ENCODE data around the gene TLK2.
"Not testable (repeated sequence)": the region's sequence is repeated elsewhere in the genome, so short reads cannot be mapped to it uniquely, and the experiment has no call there.

Gene TLK2

DNA sequence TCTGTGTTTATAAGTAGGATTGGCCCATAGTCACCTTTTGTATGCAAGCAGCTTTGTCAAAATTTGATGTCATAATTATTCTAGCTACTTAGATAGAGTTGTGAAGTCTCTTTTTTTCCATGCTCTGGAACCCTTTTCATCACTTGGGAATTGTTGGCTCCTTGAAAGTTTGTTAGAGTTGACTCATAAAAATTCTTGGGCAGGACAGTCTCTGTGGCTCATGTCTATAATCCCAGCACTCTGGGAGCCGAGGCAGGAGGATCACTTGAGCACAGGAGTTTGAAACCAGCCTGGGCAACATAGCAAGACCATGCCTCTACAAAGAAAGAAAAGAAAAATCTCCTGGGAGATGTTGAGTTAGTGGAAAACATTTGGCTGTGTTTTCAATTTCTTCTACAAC is 103.1 kb downstream of the TLK2 start:
- DNase-seq (no peak), ATAC-seq (ENCODE audit: insufficient read depth, low read depth) (no peak)
- no peaks in the 10 kb centered on the region for H3K27me3 ChIP-seq (ENCODE audit: insufficient read depth, low read length, poor library complexity)
- H3K27ac ChIP-seq (ENCODE audit: low read length), result no peak overlapping the region
- TF ChIP-seq, protein P1, sequence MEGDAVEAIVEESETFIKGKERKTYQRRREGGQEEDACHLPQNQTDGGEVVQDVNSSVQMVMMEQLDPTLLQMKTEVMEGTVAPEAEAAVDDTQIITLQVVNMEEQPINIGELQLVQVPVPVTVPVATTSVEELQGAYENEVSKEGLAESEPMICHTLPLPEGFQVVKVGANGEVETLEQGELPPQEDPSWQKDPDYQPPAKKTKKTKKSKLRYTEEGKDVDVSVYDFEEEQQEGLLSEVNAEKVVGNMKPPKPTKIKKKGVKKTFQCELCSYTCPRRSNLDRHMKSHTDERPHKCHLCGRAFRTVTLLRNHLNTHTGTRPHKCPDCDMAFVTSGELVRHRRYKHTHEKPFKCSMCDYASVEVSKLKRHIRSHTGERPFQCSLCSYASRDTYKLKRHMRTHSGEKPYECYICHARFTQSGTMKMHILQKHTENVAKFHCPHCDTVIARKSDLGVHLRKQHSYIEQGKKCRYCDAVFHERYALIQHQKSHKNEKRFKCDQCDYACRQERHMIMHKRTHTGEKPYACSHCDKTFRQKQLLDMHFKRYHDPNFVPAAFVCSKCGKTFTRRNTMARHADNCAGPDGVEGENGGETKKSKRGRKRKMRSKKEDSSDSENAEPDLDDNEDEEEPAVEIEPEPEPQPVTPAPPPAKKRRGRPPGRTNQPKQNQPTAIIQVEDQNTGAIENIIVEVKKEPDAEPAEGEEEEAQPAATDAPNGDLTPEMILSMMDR (IDR thresholded peaks at IDR 0.05; ENCODE audit: borderline replicate concordance, extremely low read depth, low read length, poor library complexity, severe bottlenecking), result no peak
- H3K9ac ChIP-seq (ENCODE audit: low read depth, low read length), result no peak overlapping the region
- H3K36me3 ChIP-seq (ENCODE audit: insufficient read depth, low read length), result peaks cover 67% of the 10 kb centered on the region
- no peaks in the 10 kb centered on the region for H4K20me1 ChIP-seq (ENCODE audit: insufficient read depth, low read length)
- H3K4me2 ChIP-seq (ENCODE audit: insufficient read depth, low read length), result no peak overlapping the region
- H3K4me3 ChIP-seq (ENCODE audit: low read depth in 1 of 2, low read length in 2 of 2), result no peak overlapping the region
- H3K9me3 ChIP-seq (ENCODE audit: insufficient read depth, low read length, severe bottlenecking), result no peaks in the 10 kb centered on the region
- no peaks in the 10 kb centered on the region for H3K4me1 ChIP-seq (ENCODE audit: insufficient read depth, low read length)
- no peaks in the 10 kb centered on the region for H3K79me2 ChIP-seq (ENCODE audit: insufficient read depth, low read length)
- no peak overlapping the region for H2AFZ ChIP-seq (ENCODE audit: low read depth, low read length)

DNA sequence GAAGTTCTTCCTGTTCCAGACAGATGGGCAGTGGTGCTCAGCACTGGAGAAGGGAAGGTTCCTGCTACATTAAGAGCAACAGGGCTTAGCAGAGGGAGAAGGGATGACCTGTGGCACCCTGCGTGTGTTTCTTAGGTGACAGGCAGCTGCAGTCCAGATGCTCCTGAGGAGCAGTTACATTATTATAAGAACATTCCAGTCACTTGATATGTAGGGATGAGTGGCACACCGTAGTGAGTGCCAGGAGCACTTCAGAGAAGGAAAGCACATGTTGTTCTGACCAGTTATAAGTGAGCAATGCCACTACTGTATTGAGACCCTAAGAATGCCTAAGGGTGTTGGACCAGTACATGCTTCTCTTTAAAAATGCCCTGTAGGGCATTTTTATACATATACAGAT is 108.9 kb downstream of the TLK2 start:
- H3K9ac ChIP-seq (ENCODE audit: low read depth, low read length), result no peak overlapping the region
- no peaks in the 10 kb centered on the region for H3K27me3 ChIP-seq (ENCODE audit: insufficient read depth, low read length, poor library complexity)
- no peak overlapping the region for H2AFZ ChIP-seq (ENCODE audit: low read depth, low read length)
- H3K9me3 ChIP-seq (ENCODE audit: insufficient read depth, low read length, severe bottlenecking), result no peaks in the 10 kb centered on the region
- no peak overlapping the region for H3K4me2 ChIP-seq (ENCODE audit: insufficient read depth, low read length)
- TF ChIP-seq, protein P1 (IDR thresholded peaks at IDR 0.05; ENCODE audit: borderline replicate concordance, extremely low read depth, low read length, poor library complexity, severe bottlenecking), result no peak
- TF ChIP-seq EZH2 (IDR thresholded peaks at IDR 0.05; ENCODE audit: borderline replicate concordance, low read depth, low read length, severe bottlenecking), result no peak
- ATAC-seq (ENCODE audit: insufficient read depth, low read depth) (no peak), DNase-seq (no peak)
- no peaks in the 10 kb centered on the region for H3K4me1 ChIP-seq (ENCODE audit: insufficient read depth, low read length)
- H3K27ac ChIP-seq (ENCODE audit: low read length), result no peak overlapping the region
- H4K20me1 ChIP-seq (ENCODE audit: insufficient read depth, low read length), result no peaks in the 10 kb centered on the region
- no peaks in the 10 kb centered on the region for H3K79me2 ChIP-seq (ENCODE audit: insufficient read depth, low read length)
- peaks cover 68% of the 10 kb centered on the region for H3K36me3 ChIP-seq (ENCODE audit: insufficient read depth, low read length)
- no peak overlapping the region for H3K4me3 ChIP-seq (ENCODE audit: low read depth in 1 of 2, low read length in 2 of 2)

DNA sequence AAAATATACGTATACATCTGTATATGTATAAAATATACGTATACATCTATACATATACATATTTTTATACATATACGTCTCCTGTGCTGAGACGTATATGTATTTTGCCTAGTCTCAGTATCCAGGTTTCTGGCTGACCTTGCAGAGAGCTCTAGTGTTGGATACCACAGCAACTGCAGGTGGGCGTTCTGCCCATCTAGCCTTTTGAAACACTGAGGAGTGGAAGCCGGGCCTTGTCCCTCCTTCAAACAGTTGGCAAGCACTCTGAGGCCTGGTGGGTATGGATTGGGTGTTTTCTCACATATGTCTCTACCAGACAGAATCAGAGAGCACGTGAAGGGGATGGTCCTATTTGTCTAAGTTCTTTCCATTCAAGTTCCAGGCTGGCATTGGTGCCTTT is 109.5 kb downstream of the TLK2 start:
- Histone ChIP-seq H3K79me2 (ENCODE audit: insufficient read depth, low read length) (no peaks in the 10 kb centered on the region), H3K4me3 (ENCODE audit: low read depth in 1 of 2, low read length in 2 of 2) (no peak overlapping the region), H2AFZ (ENCODE audit: low read depth, low read length) (no peak overlapping the region), H3K36me3 (ENCODE audit: insufficient read depth, low read length) (peaks cover 67% of the 10 kb centered on the region), H3K27ac (ENCODE audit: low read length) (no peak overlapping the region), H3K9ac (ENCODE audit: low read depth, low read length) (no peak overlapping the region), H3K9me3 (ENCODE audit: insufficient read depth, low read length, severe bottlenecking) (no peaks in the 10 kb centered on the region), H3K4me2 (ENCODE audit: insufficient read depth, low read length) (no peak overlapping the region), H3K4me1 (ENCODE audit: insufficient read depth, low read length) (no peaks in the 10 kb centered on the region), H3K27me3 (ENCODE audit: insufficient read depth, low read length, poor library complexity) (no peaks in the 10 kb centered on the region), H4K20me1 (ENCODE audit: insufficient read depth, low read length) (no peaks in the 10 kb centered on the region)
- no peak for TF ChIP-seq EZH2 (IDR thresholded peaks at IDR 0.05; ENCODE audit: borderline replicate concordance, low read depth, low read length, severe bottlenecking)
- TF ChIP-seq, protein P1 (IDR thresholded peaks at IDR 0.05; ENCODE audit: borderline replicate concordance, extremely low read depth, low read length, poor library complexity, severe bottlenecking), result no peak
- DNase-seq, result no peak
- no peak for ATAC-seq (ENCODE audit: insufficient read depth, low read depth)

DNA sequence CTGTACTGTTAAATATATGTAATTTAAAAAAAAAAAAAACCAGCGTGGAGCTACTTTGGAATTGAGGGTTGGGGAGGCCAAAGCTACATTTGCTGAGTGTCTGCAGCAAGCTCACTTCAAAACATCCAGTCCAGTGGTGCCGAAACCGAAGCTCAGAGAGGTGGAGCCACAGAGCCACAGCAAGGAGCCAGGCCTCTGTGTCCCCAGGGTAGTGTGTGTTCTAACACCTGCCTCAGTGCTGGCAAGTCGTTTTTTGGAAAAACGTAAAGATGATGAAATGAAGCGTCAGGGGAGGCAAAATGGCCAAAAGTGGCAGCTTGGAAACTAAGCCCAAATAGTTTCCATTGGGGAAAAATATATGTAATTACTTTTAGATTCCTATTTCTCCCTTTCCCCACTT is 112.7 kb downstream of the TLK2 start:
- Histone ChIP-seq H3K9me3 (ENCODE audit: insufficient read depth, low read length, severe bottlenecking) (peaks cover 2% of the 10 kb centered on the region), H3K4me3 (ENCODE audit: low read depth in 1 of 2, low read length in 2 of 2) (no peak overlapping the region), H3K27me3 (ENCODE audit: insufficient read depth, low read length, poor library complexity) (no peaks in the 10 kb centered on the region), H3K79me2 (ENCODE audit: insufficient read depth, low read length) (no peaks in the 10 kb centered on the region), H2AFZ (ENCODE audit: low read depth, low read length) (no peak overlapping the region), H3K9ac (ENCODE audit: low read depth, low read length) (no peak overlapping the region), H3K27ac (ENCODE audit: low read length) (no peak overlapping the region), H3K36me3 (ENCODE audit: insufficient read depth, low read length) (peaks cover 70% of the 10 kb centered on the region), H3K4me2 (ENCODE audit: insufficient read depth, low read length) (no peak overlapping the region), H4K20me1 (ENCODE audit: insufficient read depth, low read length) (no peaks in the 10 kb centered on the region), H3K4me1 (ENCODE audit: insufficient read depth, low read length) (no peaks in the 10 kb centered on the region)
- no peak for TF ChIP-seq EZH2 (IDR thresholded peaks at IDR 0.05; ENCODE audit: borderline replicate concordance, low read depth, low read length, severe bottlenecking)
- TF ChIP-seq, protein P1 (IDR thresholded peaks at IDR 0.05; ENCODE audit: borderline replicate concordance, extremely low read depth, low read length, poor library complexity, severe bottlenecking), result no peak
- ATAC-seq (ENCODE audit: insufficient read depth, low read depth), result no peak
- DNase-seq, result no peak

DNA sequence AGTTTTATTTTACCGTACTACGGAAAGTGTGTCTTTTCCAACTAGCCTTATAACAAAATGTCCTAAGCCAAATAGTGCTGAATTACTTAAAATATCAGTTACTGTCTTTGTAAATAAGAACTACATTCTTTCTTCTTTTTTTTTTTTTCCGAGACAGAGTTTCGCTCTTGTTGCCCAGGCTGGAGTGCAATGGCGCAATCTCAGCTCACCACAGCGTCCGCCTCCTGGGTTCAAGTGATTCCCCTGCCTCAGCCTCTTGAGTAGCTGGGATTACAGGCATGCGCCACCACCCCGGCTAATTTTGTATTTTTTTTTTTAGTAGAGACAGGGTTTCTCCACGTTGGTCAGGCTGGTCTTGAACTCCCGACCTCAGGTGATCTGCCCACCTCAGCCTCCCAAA is 113.2 kb downstream of the TLK2 start:
- not testable (repeated sequence) for H3K27me3 ChIP-seq (ENCODE audit: insufficient read depth, low read length, poor library complexity); H3K4me2 ChIP-seq (ENCODE audit: insufficient read depth, low read length); DNase-seq; H3K9ac ChIP-seq (ENCODE audit: low read depth, low read length); H3K27ac ChIP-seq (ENCODE audit: low read length); H3K79me2 ChIP-seq (ENCODE audit: insufficient read depth, low read length); ATAC-seq (ENCODE audit: insufficient read depth, low read depth); H3K9me3 ChIP-seq (ENCODE audit: insufficient read depth, low read length, severe bottlenecking); H2AFZ ChIP-seq (ENCODE audit: low read depth, low read length); H3K4me3 ChIP-seq (ENCODE audit: low read depth in 1 of 2, low read length in 2 of 2); H3K4me1 ChIP-seq (ENCODE audit: insufficient read depth, low read length); H4K20me1 ChIP-seq (ENCODE audit: insufficient read depth, low read length)
- H3K36me3 ChIP-seq (ENCODE audit: insufficient read depth, low read length), result peaks cover 72% of the 10 kb centered on the region
